ENCODE results near the gene GIMD1. TPM values are rescaled to one million over a fixed set of nuclear protein-coding genes. Genes with fewer than 3 reads are reported as not detected.

Gene GIMD1
- total RNA-seq, 2 experiments from 2014 or later, result not detected

Other genes with a start within 250 kb of the GIMD1 start
- gene TBCK, start 52.6 kb downstream of the GIMD1 start, total RNA-seq, result 10 to 100 TPM; 19.4 to 21.6 TPM
- gene AIMP1, start 52.2 kb downstream of the GIMD1 start, total RNA-seq, result 10 to 100 TPM; 49.7 to 52.0 TPM